Measurements from ENCODE around the gene MUC6. TPM values are rescaled to one million over a fixed set of nuclear protein-coding genes. Genes with fewer than 3 reads are reported as not detected.

The MUC6 gene
- total and polyA plus RNA-seq, 9 of the 15 experiments (the other 6 are each of a cell fraction or from before 2014, with no cell fraction given): not detected

DNA sequence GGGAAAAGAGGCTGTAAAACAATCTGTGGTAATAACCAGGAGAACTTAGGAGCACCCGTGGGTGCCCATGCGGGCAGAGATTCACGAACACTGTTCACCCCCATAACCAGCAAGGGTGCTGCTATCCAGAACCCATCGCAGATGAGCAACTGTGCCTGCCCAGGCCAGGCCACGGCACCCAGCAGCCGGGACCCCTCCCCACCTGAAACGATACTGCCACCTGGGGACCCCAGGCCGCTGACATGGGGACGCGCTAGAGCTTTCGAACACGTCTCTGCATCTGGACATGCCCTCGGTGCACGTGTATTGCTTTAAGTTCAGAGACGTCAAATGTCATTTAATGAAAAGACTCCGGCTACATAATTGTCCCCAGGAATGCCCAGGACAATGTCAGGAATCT, 23.9 kb upstream of the MUC6 start:
- H3K4me3 ChIP-seq: no peak overlapping the region
- H3K79me2 ChIP-seq (ENCODE audit: control insufficient read depth, insufficient read depth, low read length): no peaks in the 10 kb centered on the region
- POLR2A ChIA-PET: interaction anchor here (0.7 to 1.0 kb wide), 2 partner anchors 8 to 12 kb away, joined by 3 to 4 read pairs; no protein-coding TSS in a partner anchor
- no peak overlapping the region for H3K27ac ChIP-seq (ENCODE audit: extremely low read depth, low read depth, low read length)
- H3K4me2 ChIP-seq (ENCODE audit: insufficient read depth, low read length): no peak overlapping the region
- no peaks in the 10 kb centered on the region for H4K20me1 ChIP-seq (replicated peaks; ENCODE audit: control insufficient read depth, insufficient read depth, low read length)
- H3K9me1 ChIP-seq (ENCODE audit: control insufficient read depth, insufficient read depth, low read length): no peaks in the 10 kb centered on the region
- CTCF ChIA-PET (ENCODE audit: low intra/inter-chr PET ratio): no interaction called here
- no TSS peak for BruUV-seq (replicated peaks)
- no peak for DNase-seq (ENCODE audit: extremely low read depth in 1 of 4, low spot score in 3 of 4)
- in situ Hi-C loops (cut with MboI): no loop called here
- WGBS (ENCODE audit: insufficient coverage, low coverage, missing lambda C conversion rate): 11% methylated on average over 16 of the region's 16 CpGs
- no peaks in the 10 kb centered on the region for H3K36me3 ChIP-seq (ENCODE audit: control insufficient read depth, insufficient read depth, low read length)
- no peak overlapping the region for H3K9ac ChIP-seq (ENCODE audit: insufficient read depth in 1 of 2, low read depth in 2 of 2, low read length in 2 of 2)
- H3K27me3 ChIP-seq (ENCODE audit: control insufficient read depth in 2 of 2, insufficient read depth in 2 of 2, low read length in 2 of 2): peaks cover 29 to 62% of the 10 kb centered on the region in 2 experiments
- H2AFZ ChIP-seq (ENCODE audit: low read depth, low read length): no peak overlapping the region
- peaks cover 5% of the 10 kb centered on the region for H3K9me3 ChIP-seq (replicated peaks; ENCODE audit: control insufficient read depth, insufficient read depth, low read depth, low read length)
- peaks cover 0 to 14% of the 10 kb centered on the region in 2 experiments; a peak in 2 of 5 replicates for H3K4me1 ChIP-seq (replicated peaks in 1 of 2; ENCODE audit: control insufficient read depth in 2 of 2, insufficient read depth in 2 of 2, low read length in 2 of 2)
- intact Hi-C loops (cut with micrococcal nuclease): no loop called here
- no peak for FAIRE-seq
- TF ChIP-seq SMARCC2 (IDR thresholded peaks at IDR 0.05; ENCODE audit: low read depth) (no peak), JUN (IDR thresholded peaks at IDR 0.05; ENCODE audit: borderline replicate concordance, low read depth, low read length) (no peak), JUN (CRISPR knock-in tag; IDR thresholded peaks at IDR 0.05; ENCODE audit: borderline replicate concordance) (no peak)
- TF ChIP-seq, protein P1, sequence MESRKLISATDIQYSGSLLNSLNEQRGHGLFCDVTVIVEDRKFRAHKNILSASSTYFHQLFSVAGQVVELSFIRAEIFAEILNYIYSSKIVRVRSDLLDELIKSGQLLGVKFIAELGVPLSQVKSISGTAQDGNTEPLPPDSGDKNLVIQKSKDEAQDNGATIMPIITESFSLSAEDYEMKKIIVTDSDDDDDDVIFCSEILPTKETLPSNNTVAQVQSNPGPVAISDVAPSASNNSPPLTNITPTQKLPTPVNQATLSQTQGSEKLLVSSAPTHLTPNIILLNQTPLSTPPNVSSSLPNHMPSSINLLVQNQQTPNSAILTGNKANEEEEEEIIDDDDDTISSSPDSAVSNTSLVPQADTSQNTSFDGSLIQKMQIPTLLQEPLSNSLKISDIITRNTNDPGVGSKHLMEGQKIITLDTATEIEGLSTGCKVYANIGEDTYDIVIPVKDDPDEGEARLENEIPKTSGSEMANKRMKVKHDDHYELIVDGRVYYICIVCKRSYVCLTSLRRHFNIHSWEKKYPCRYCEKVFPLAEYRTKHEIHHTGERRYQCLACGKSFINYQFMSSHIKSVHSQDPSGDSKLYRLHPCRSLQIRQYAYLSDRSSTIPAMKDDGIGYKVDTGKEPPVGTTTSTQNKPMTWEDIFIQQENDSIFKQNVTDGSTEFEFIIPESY (CRISPR knock-in tag; IDR thresholded peaks at IDR 0.05): no peak
- no peak for ATAC-seq

All from K562 (cell line).